HG02885 (cell line): Measurements from ENCODE around the gene PFDN6.
A peak's percentile ranks its signal among the peaks of the same experiment; 100 is the strongest.

Experiments used
- ATAC-seq: cut with Tn5 transposase; IDR thresholded peaks from one replicate; pipeline ENCODE4 v1.9.1; 2021; ENCODE audit warnings: mild to moderate bottlenecking; ENCODE audit not compliant: unreplicated experiment, poor library complexity

PFDN6 gene

GRCh38 chr6:33314943-33315792 lies 25.8 kb downstream of the PFDN6 start:
- ATAC-seq: no peak

GRCh38 chr6:33315793-33316602 lies 26.6 kb downstream of the PFDN6 start:
- ATAC-seq: no peak

GRCh38 chr6:33316603-33317418 lies 27.4 kb downstream of the PFDN6 start:
- no peak for ATAC-seq

- ATAC-seq: no peak
Measured at GRCh38 chr6:33317419-33317668, 27.9 kb downstream of the PFDN6 start.

GRCh38 chr6:33317669-33318425 lies 28.4 kb downstream of the PFDN6 start, which contains the start of gene ZBTB22:
ZBTB22 (minus strand) TSS chr6:33317744; CDS start chr6:33316916, 828 bp downstream.
- peak; percentile 56 for ATAC-seq

- ATAC-seq: no peak
Measured at GRCh38 chr6:33318426-33319073, 29.1 kb downstream of the PFDN6 start.

GRCh38 chr6:33319939-33320314 lies 30.5 kb downstream of the PFDN6 start:
- ATAC-seq: no peak

- ATAC-seq: no peak
Measured at GRCh38 chr6:33320315-33321181, 31.1 kb downstream of the PFDN6 start.

- ATAC-seq: no peak
Measured at GRCh38 chr6:33321227-33321626, 31.8 kb downstream of the PFDN6 start.

- ATAC-seq: peak; percentile 8
Measured at GRCh38 chr6:33323623-33323948, 34.2 kb downstream of the PFDN6 start.

- no peak for ATAC-seq
Measured at GRCh38 chr6:33324125-33324524, 34.7 kb downstream of the PFDN6 start.

GRCh38 chr6:33329058-33329457 lies 39.7 kb downstream of the PFDN6 start:
- no peak for ATAC-seq

- ATAC-seq: no peak
Measured at GRCh38 chr6:33330736-33331135, 41.3 kb downstream of the PFDN6 start.

GRCh38 chr6:33333666-33334065 lies 44.3 kb downstream of the PFDN6 start:
- no peak for ATAC-seq

GRCh38 chr6:33335916-33336315 lies 46.5 kb downstream of the PFDN6 start:
- ATAC-seq: no peak

- ATAC-seq: no peak
Measured at GRCh38 chr6:33336495-33336894, 47.1 kb downstream of the PFDN6 start.

GRCh38 chr6:33339193-33339592 lies 49.8 kb downstream of the PFDN6 start:
- ATAC-seq: no peak
